HEK293 (cell line): Measurements from ENCODE around the gene MAGOH.

Experiments
- CTCF ChIA-PET: fragments of 350-600 bp; formaldehyde crosslinking; extraction: SDS; loops from one replicate; lab custom pipeline; 2021; ENCODE audit warnings: antibody characterized with exemption; lab: Yijun Ruan, JAX
- POLR2A ChIA-PET: fragments of 300-600 bp; formaldehyde crosslinking; extraction: SDS; loops from one replicate; lab custom pipeline; 2020; ENCODE audit warnings: antibody characterized with exemption, inconsistent platforms; lab: Yijun Ruan, JAX
- H3K27ac ChIP-seq: fragments of 200-500 bp; sonication (Bioruptor generic); 2 replicates; pipeline ENCODE4 v1.5.1; 2014; ENCODE audit warnings: low read depth, low read length, control low read depth, inconsistent platforms; ENCODE audit errors: extremely low read depth
- H3K36me3 ChIP-seq, 2 experiments: fragments of 200-500 bp in 1 of 2; sonication (Bioruptor generic) in 1 of 2; 1 replicate in 1 of 2; 2 replicates in 1 of 2; pipeline ENCODE4 v1.5.1; 2014 to 2017; ENCODE audit warnings: inconsistent platforms in 2 of 2, low read length in 2 of 2; ENCODE audit not compliant: control insufficient read depth in 2 of 2, insufficient read depth in 1 of 2
- H3K4me1 ChIP-seq: fragments of 200-500 bp; sonication (Bioruptor generic); 2 replicates; pipeline ENCODE4 v1.5.1; 2014; ENCODE audit warnings: mild to moderate bottlenecking, low read length, inconsistent platforms; ENCODE audit not compliant: control insufficient read depth, insufficient read depth
- H3K4me3 ChIP-seq: 2 replicates; pipeline ENCODE4 v1.5.1; 2011; ENCODE audit warnings: low read depth, mild to moderate bottlenecking, control low read depth, low read length, moderate library complexity
- H3K9me3 ChIP-seq: fragments of 200-500 bp; sonication (Bioruptor generic); 2 replicates; pipeline ENCODE4 v1.5.1; 2014; ENCODE audit warnings: low read depth, low read length, inconsistent platforms; ENCODE audit not compliant: control insufficient read depth, insufficient read depth
- BCL11B ChIP-seq: fragments of 450-650 bp; formaldehyde crosslinking; IDR thresholded peaks from 2 replicates; pipeline ENCODE4 v1.5.1; 2016; ENCODE audit warnings: low read depth, missing biosample characterization, missing genetic modification characterization
- KLF1 ChIP-seq: fragments of 450-650 bp; formaldehyde crosslinking; IDR thresholded peaks from 2 replicates; pipeline ENCODE4 v1.5.1; 2016; ENCODE audit warnings: missing biosample characterization, missing genetic modification characterization
- KLF7 ChIP-seq: fragments of 450-650 bp; formaldehyde crosslinking; IDR thresholded peaks from 2 replicates; pipeline ENCODE4 v1.5.1; 2016; ENCODE audit warnings: missing biosample characterization, missing genetic modification characterization, borderline replicate concordance
- ZBTB1 ChIP-seq: fragments of 450-650 bp; formaldehyde crosslinking; IDR thresholded peaks from 2 replicates; pipeline ENCODE4 v1.5.1; 2016; ENCODE audit warnings: missing biosample characterization, missing genetic modification characterization
- ZBTB20 ChIP-seq: fragments of 450-650 bp; formaldehyde crosslinking; IDR thresholded peaks from 2 replicates; pipeline ENCODE4 v1.5.1; 2016; ENCODE audit warnings: missing biosample characterization, missing genetic modification characterization
- ZNF121 ChIP-seq: fragments of 450-650 bp; formaldehyde crosslinking; IDR thresholded peaks from 2 replicates; pipeline ENCODE4 v1.5.1; 2016; ENCODE audit warnings: missing biosample characterization, missing genetic modification characterization
- ZNF146 ChIP-seq: fragments of 450-650 bp; formaldehyde crosslinking; IDR thresholded peaks from 2 replicates; pipeline ENCODE4 v1.5.1; 2016; ENCODE audit warnings: missing biosample characterization, missing genetic modification characterization
- ZNF211 ChIP-seq: fragments of 450-650 bp; formaldehyde crosslinking; IDR thresholded peaks from 2 replicates; pipeline ENCODE4 v1.5.1; 2016; ENCODE audit warnings: low read depth, missing biosample characterization, missing genetic modification characterization
- ZNF239 ChIP-seq: fragments of 450-650 bp; formaldehyde crosslinking; IDR thresholded peaks from 2 replicates; pipeline ENCODE4 v1.5.1; 2016; ENCODE audit warnings: missing biosample characterization, missing genetic modification characterization
- ZNF324 ChIP-seq: fragments of 450-650 bp; formaldehyde crosslinking; IDR thresholded peaks from 2 replicates; pipeline ENCODE4 v1.5.1; 2016; ENCODE audit warnings: missing biosample characterization, missing genetic modification characterization
- ZNF350 ChIP-seq: fragments of 450-650 bp; formaldehyde crosslinking; IDR thresholded peaks from 2 replicates; pipeline ENCODE4 v1.5.0; 2017; ENCODE audit warnings: missing biosample characterization, mild to moderate bottlenecking, missing genetic modification characterization
- ZNF394 ChIP-seq: fragments of 450-650 bp; formaldehyde crosslinking; IDR thresholded peaks from 2 replicates; pipeline ENCODE4 v1.5.1; 2016; ENCODE audit warnings: missing biosample characterization, missing genetic modification characterization, mild to moderate bottlenecking, moderate library complexity, borderline replicate concordance
- ZNF433 ChIP-seq: fragments of 450-650 bp; formaldehyde crosslinking; IDR thresholded peaks from 2 replicates; pipeline ENCODE4 v1.5.1; 2016; ENCODE audit warnings: missing biosample characterization, missing genetic modification characterization, low read depth
- ZNF549 ChIP-seq: fragments of 450-650 bp; IDR thresholded peaks from 2 replicates; pipeline ENCODE4 v1.5.1; 2018; ENCODE audit warnings: missing biosample characterization, missing genetic modification characterization, mild to moderate bottlenecking, inconsistent platforms, moderate library complexity
- ZNF555 ChIP-seq: fragments of 450-650 bp; formaldehyde crosslinking; conservative IDR thresholded peaks from 2 replicates; pipeline ENCODE4 v1.5.1; 2017; ENCODE audit warnings: missing biosample characterization, mild to moderate bottlenecking, missing genetic modification characterization, inconsistent platforms
- ZNF558 ChIP-seq: fragments of 450-650 bp; formaldehyde crosslinking; IDR thresholded peaks from 2 replicates; pipeline ENCODE4 v1.5.1; 2016; ENCODE audit warnings: missing biosample characterization, missing genetic modification characterization
- ZNF596 ChIP-seq: fragments of 450-650 bp; IDR thresholded peaks from 2 replicates; pipeline ENCODE4 v1.5.0; 2018; ENCODE audit warnings: missing biosample characterization, mild to moderate bottlenecking, missing genetic modification characterization, moderate library complexity
- ZNF623 ChIP-seq: fragments of 450-650 bp; formaldehyde crosslinking; IDR thresholded peaks from 2 replicates; pipeline ENCODE4 v1.5.1; 2016; ENCODE audit warnings: missing biosample characterization, missing genetic modification characterization
- ZNF660 ChIP-seq: fragments of 450-650 bp; IDR thresholded peaks from 2 replicates; pipeline ENCODE4 v1.5.1; 2018; ENCODE audit warnings: missing biosample characterization, mild to moderate bottlenecking, missing genetic modification characterization
- ZNF791 ChIP-seq: fragments of 450-650 bp; formaldehyde crosslinking; IDR thresholded peaks from 2 replicates; pipeline ENCODE4 v1.5.1; 2016; ENCODE audit warnings: missing biosample characterization, missing genetic modification characterization
- TF ChIP-seq, protein P1 (sequence below): fragments of 450-650 bp; formaldehyde crosslinking; IDR thresholded peaks from 2 replicates; pipeline ENCODE4 v1.5.1; 2016; ENCODE audit warnings: missing biosample characterization, missing genetic modification characterization, borderline replicate concordance
- TF ChIP-seq, protein P2 (sequence below): fragments of 450-650 bp; formaldehyde crosslinking; optimal IDR thresholded peaks from 2 replicates; pipeline ENCODE3; 2016; ENCODE audit warnings: missing biosample characterization, mild to moderate bottlenecking, missing genetic modification characterization
- TF ChIP-seq, protein P3 (sequence below): fragments of 450-650 bp; formaldehyde crosslinking; IDR thresholded peaks from 2 replicates; pipeline ENCODE4 v1.5.1; 2017; ENCODE audit warnings: missing biosample characterization, missing genetic modification characterization

Gene MAGOH

DNA sequence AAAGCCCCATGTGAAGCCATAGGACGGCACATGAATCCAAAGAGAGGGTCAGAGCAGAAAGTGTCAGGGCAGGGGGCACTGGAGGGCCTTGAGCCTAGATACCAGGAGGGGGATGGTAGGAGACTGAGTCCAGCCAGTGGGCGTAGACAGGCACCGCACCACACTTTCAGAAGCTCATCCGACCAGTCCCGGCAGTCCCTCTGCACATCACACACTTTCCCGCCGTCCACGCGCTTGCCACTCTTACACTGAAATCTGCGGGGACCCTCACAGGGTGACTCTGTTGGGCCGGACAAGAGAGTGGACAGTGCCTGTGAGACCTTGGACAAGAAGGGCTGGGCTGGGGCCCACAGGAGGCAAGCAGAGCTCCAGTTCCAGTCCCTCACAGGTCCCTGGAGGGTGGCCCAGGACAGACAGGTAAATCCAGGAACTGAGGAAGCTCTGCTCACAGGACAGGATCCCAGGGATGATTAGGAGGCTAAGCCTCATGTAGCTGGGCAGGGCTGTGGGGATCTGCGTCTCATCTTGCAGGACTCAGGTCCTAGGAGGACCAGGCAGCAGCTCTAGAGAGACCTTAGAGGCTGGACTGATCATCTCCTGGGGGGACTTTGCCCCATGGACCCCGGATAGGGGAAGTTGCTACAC, 36.3 kb upstream of the MAGOH start:
- TF ChIP-seq, protein P1, sequence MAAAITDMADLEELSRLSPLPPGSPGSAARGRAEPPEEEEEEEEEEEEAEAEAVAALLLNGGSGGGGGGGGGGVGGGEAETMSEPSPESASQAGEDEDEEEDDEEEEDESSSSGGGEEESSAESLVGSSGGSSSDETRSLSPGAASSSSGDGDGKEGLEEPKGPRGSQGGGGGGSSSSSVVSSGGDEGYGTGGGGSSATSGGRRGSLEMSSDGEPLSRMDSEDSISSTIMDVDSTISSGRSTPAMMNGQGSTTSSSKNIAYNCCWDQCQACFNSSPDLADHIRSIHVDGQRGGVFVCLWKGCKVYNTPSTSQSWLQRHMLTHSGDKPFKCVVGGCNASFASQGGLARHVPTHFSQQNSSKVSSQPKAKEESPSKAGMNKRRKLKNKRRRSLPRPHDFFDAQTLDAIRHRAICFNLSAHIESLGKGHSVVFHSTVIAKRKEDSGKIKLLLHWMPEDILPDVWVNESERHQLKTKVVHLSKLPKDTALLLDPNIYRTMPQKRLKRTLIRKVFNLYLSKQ = no peak
- TF ChIP-seq ZBTB1 = no peak
- TF ChIP-seq ZNF433 = no peak
- TF ChIP-seq ZBTB20 (tag by site-specific recombination) = no peak
- ChIA-PET CTCF (interaction anchor here (0.6 to 3.4 kb wide), 3 partner anchors 118 to 229 kb away, joined by 3 to 15 read pairs (median 3); no protein-coding TSS in a partner anchor), POLR2A (no interaction called here)
- no peak overlapping the region for H3K27ac ChIP-seq
- no peak overlapping the region for H3K4me3 ChIP-seq
- H3K9me3 ChIP-seq = no peaks in the 10 kb centered on the region
- no peaks in the 10 kb centered on the region for H3K4me1 ChIP-seq
- H3K36me3 ChIP-seq = peaks cover 0 to 22% of the 10 kb centered on the region in 2 experiments; a peak in 1 of 3 replicates

DNA sequence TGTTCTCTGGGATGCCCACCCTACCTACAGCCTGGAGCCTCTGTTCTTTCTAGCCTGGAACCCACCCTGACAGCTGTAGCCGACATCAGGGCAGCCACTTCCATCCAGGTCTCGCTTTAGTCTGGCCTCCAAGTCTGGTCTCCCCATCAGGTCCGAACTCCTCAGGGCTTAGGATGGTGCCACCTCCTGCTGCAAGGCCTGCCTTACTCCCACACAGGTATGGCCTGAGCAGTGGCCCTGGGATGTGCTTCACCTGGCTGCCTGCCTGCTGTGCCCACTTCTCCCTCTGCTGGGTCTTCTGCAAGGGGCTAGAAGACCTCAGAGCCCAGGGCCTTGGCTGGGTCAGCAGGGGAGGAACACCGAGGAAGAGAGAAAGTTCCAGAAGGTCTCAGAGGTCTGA, 35.7 kb upstream of the MAGOH start:
- TF ChIP-seq ZNF555 (tag by site-specific recombination) (no peak), ZNF660 (tag by site-specific recombination) (no peak), ZNF239 (tag by site-specific recombination) (no peak)
- no peak overlapping the region for H3K27ac ChIP-seq
- POLR2A ChIA-PET = no interaction called here

DNA sequence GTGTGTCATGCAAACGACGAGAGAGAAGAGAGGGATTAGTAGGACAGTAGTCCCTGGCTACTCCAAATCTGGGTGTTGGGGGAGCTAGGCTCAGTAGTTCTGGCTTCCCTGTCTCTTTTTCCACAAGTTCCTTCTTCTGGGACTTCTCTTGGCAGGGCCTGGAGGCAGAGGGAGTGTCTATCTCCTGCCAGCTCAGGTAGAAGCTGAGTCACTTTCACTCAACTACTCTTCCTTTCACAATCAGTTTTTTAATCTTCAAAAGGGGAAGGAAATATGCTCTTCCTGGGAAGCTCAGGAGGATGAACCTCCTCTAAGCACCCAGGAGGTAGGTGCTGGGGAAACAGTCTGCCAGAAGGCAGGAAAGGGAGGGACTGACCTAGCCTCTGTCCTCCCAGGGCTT, 35.2 kb upstream of the MAGOH start:
- CTCF ChIA-PET = interaction anchor here (3.4 kb wide), 1 partner anchor 120 kb away, joined by 15 read pairs; no protein-coding TSS in a partner anchor

More for the DNA sequence above, 35.7 kb upstream of the MAGOH start:
- H3K4me3 ChIP-seq = no peak overlapping the region
- no peaks in the 10 kb centered on the region for H3K9me3 ChIP-seq
- peaks cover 0 to 22% of the 10 kb centered on the region in 2 experiments; a peak in 1 of 3 replicates for H3K36me3 ChIP-seq
- CTCF ChIA-PET = interaction anchor here (0.6 to 3.4 kb wide), 3 partner anchors 119 to 229 kb away, joined by 3 to 15 read pairs (median 3); no protein-coding TSS in a partner anchor
- no peaks in the 10 kb centered on the region for H3K4me1 ChIP-seq

More for the DNA sequence above, 35.2 kb upstream of the MAGOH start:
- POLR2A ChIA-PET = no interaction called here
- TF ChIP-seq KLF7 (tag by site-specific recombination) (no peak), ZNF394 (tag by site-specific recombination) (no peak), ZNF549 (tag by site-specific recombination) (no peak), ZNF791 (tag by site-specific recombination) (no peak), ZNF596 (tag by site-specific recombination) (no peak), ZNF433 (no peak), ZNF558 (tag by site-specific recombination) (no peak), ZNF623 (no peak), ZNF324 (no peak), ZNF121 (tag by site-specific recombination) (no peak), BCL11B (no peak), ZNF350 (tag by site-specific recombination) (no peak), ZNF211 (tag by site-specific recombination) (no peak), KLF1 (no peak), ZNF146 (tag by site-specific recombination) (no peak)
- TF ChIP-seq, protein P2, sequence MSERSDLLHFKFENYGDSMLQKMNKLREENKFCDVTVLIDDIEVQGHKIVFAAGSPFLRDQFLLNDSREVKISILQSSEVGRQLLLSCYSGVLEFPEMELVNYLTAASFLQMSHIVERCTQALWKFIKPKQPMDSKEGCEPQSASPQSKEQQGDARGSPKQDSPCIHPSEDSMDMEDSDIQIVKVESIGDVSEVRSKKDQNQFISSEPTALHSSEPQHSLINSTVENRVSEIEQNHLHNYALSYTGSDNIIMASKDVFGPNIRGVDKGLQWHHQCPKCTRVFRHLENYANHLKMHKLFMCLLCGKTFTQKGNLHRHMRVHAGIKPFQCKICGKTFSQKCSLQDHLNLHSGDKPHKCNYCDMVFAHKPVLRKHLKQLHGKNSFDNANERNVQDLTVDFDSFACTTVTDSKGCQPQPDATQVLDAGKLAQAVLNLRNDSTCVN (tag by site-specific recombination) = no peak
- TF ChIP-seq, protein P1 = no peak
- TF ChIP-seq, protein P3, sequence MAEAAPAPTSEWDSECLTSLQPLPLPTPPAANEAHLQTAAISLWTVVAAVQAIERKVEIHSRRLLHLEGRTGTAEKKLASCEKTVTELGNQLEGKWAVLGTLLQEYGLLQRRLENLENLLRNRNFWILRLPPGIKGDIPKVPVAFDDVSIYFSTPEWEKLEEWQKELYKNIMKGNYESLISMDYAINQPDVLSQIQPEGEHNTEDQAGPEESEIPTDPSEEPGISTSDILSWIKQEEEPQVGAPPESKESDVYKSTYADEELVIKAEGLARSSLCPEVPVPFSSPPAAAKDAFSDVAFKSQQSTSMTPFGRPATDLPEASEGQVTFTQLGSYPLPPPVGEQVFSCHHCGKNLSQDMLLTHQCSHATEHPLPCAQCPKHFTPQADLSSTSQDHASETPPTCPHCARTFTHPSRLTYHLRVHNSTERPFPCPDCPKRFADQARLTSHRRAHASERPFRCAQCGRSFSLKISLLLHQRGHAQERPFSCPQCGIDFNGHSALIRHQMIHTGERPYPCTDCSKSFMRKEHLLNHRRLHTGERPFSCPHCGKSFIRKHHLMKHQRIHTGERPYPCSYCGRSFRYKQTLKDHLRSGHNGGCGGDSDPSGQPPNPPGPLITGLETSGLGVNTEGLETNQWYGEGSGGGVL = no peak
- TF ChIP-seq, all 188 proteins: peak for 0
- no peak overlapping the region for H3K27ac ChIP-seq
- H3K36me3 ChIP-seq = peaks cover 0 to 25% of the 10 kb centered on the region in 2 experiments; a peak in 1 of 3 replicates
- H3K9me3 ChIP-seq = no peaks in the 10 kb centered on the region
- H3K4me1 ChIP-seq = no peaks in the 10 kb centered on the region
- H3K4me3 ChIP-seq = no peak overlapping the region
